GM18907 (cell line): Measurements from ENCODE around the gene NAXE.
"Not testable (repeated sequence)": the region's sequence is repeated elsewhere in the genome, so short reads cannot be mapped to it uniquely, and the experiment has no call there.

ENCODE experiments used
- ATAC-seq: cut with Tn5 transposase; IDR thresholded peaks from one replicate; pipeline ENCODE4 v1.9.1; 2021; ENCODE audit warnings: mild to moderate bottlenecking, moderate library complexity; ENCODE audit not compliant: unreplicated experiment

Gene NAXE

GRCh38 chr1:156618853-156619581 lies 27.4 kb downstream of the NAXE start, which contains the start of gene HAPLN2:
Gene HAPLN2 (plus strand): TSS chr1:156619415. CDS start chr1:156623491, 4,076 bp downstream.
- no peak for ATAC-seq

GRCh38 chr1:156619582-156619955 lies 28.0 kb downstream of the NAXE start:
- no peak for ATAC-seq

GRCh38 chr1:156622581-156623297 lies 31.2 kb downstream of the NAXE start:
- ATAC-seq, result no peak

DNA sequence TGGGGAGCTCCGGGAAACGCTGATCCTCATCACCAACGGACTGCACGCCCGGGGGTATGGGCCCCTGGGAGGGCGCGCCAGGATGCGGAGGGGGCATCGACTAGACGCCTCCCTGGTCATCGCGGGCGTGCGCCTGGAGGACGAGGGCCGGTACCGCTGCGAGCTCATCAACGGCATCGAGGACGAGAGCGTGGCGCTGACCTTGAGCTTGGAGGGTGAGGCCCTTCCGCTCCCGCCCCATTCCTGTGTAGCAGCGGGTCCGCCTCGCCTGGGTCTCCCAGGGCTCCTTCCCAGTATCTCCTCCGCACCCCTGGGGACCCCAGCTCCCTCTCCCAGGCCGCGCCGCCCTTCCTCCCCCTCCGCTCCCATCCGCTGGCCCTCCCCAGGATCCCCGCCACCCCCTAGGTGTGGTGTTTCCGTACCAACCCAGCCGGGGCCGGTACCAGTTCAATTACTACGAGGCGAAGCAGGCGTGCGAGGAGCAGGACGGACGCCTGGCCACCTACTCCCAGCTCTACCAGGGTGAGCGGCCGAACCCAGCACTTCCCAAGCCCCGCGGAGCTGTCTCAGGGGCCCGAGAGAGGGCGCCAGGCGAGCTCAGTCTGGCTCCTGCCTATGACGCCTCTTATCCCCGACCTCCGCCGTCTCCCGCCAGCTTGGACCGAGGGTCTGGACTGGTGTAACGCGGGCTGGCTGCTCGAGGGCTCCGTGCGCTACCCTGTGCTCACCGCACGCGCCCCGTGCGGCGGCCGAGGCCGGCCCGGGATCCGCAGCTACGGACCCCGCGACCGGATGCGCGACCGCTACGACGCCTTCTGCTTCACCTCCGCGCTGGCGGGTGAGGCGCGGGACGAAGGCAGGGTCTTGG lies 32.6 kb downstream of the NAXE start:
- no peak for ATAC-seq

- no peak for ATAC-seq
Observed at GRCh38 chr1:156624814-156625435, 33.3 kb downstream of the NAXE start.

GRCh38 chr1:156625436-156626078 lies 34.0 kb downstream of the NAXE start:
- ATAC-seq, result no peak

GRCh38 chr1:156626079-156626438 lies 34.5 kb downstream of the NAXE start:
- ATAC-seq, result no peak

- no peak for ATAC-seq
Observed at GRCh38 chr1:156627313-156627880, 35.8 kb downstream of the NAXE start.

- ATAC-seq, result no peak
Observed at GRCh38 chr1:156629823-156630449, 38.4 kb downstream of the NAXE start.

DNA sequence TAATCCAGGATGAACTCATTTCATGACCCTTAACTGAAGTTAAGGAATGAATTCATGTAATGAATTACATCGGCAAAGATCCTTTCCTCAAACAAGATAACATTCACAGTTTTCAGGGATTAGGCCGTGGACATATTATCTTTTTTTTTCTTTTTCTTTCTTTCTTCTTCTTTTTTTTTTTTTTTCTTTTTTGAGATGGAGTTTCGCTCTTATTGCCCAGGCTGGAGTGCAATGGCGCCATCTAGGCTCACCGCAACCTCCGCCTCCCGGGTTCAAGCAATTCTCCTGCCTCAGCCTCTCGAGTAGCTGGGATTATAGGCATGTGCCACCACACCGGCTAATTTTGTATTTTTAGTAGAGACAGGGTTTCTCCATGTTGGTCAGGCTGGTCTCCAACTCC lies 39.6 kb downstream of the NAXE start:
- ATAC-seq, result not testable (repeated sequence)

- no peak for ATAC-seq
Observed at GRCh38 chr1:156632355-156632754, 40.8 kb downstream of the NAXE start.

DNA sequence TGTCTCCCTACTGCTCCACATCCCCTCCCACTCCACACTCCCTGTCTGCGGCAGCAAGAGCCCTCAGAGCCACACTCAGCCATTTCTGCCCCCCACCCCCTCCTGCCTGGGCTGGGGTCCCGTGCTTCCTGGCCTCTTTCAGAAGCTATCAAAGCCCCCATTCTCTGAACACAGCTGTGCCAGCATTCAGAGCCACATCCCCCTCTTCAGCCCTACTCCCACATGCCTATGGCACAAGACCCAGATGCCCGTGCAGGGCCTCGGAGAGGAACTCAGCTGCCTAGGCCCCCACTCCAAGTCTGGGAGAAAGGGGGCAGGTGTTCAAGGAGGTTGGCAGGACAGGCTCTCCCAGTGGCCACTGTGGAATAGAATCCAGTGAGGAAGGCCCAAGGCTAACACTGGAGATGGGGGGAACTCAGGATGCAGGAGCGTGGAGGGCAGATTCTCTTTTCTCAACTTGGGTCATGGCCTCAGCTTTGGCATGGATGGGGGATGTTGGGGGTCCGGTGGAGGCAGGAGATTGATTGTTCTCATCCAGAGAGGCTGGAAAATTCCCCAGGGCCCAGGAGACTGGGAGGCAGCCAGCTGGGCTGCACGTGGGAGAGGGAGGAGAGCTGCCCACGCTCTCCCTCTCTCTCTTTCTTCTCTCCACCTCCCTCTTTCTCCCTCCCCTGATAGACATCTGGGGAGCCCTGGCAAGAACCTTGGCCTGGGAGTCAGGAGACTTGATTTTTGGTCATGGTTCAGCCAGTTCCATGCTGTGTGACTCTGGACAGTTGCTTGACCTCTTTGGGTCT lies 46.8 kb downstream of the NAXE start:
- ATAC-seq, result no peak

GRCh38 chr1:156639601-156640101 lies 48.1 kb downstream of the NAXE start:
- ATAC-seq, result no peak

GRCh38 chr1:156640842-156641706 lies 49.5 kb downstream of the NAXE start:
- no peak for ATAC-seq

DNA sequence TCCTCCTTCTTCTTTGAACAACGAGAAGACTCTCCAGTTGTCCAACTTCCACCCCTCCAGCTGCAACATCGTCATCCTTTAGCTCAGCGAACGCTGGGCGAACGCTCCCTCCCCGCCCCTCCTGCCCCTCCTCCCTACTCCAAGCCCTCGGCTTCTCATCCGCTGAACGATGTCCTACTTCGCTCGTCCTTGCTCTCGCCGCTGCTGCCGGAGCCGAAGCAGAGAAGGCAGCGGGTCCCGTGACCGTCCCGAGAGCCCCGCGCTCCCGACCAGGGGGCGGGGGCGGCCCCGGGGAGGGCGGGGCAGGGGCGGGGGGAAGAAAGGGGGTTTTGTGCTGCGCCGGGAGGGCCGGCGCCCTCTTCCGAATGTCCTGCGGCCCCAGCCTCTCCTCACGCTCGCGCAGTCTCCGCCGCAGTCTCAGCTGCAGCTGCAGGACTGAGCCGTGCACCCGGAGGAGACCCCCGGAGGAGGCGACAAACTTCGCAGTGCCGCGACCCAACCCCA lies 50.2 kb downstream of the NAXE start, which contains the start of gene BCAN:
TSS of gene BCAN (plus strand) at position 357 of the 504 bp plus-strand sequence. CDS start 3,938 bp downstream, outside the sequence.
- no peak for ATAC-seq

DNA sequence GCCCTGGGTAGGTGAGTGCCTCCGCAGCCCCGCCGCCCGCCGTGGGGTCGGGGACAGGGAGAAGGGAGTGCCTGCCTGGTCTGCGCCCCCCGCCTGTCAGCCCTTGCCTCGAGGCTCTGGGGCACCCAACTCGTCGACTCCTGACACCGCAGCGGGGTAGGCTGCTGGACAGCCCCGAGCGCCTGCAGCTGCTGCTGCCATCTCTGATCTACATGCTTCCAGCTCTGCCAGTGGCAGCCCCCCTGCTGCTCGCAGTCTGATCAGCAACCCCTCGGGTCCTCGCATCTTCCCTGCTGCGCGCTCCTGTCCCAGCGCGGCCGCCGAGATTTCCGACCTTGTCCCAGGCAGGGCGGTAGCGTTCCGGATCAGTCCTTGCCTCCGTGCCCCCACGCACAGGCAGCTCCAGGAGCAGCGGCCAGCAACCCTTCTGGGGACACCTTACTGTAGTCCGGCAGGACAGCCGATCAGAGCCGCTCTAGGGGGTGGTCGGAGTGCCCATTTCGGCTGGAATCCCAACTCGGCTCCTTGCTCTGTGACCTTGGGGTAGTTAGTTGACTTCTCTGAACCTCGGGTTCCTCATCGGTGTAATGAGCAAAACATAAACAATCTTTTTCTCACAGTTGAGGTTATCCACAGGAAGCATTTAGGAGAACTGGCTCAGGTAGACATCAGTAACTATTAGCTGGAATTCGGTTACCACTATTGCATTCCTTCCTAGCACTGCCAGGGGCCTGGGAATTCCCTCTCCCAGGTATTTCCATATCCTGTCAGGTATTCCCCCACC lies 50.9 kb downstream of the NAXE start:
- ATAC-seq, result no peak
